Activated CD8-positive, alpha-beta T cell treated with anti-CD3 and anti-CD28 coated beads for 36 hours (primary cell): Measurements from ENCODE around the gene NUDT3. TPM values are rescaled to one million over a fixed set of nuclear protein-coding genes. Genes with fewer than 3 reads are reported as not detected.

ENCODE experiments used
- ATAC-seq: fragments of 200-7000 bp; cut with Tn5 transposase; one replicate; pipeline ENCODE4 v1.10.0; 2021; ENCODE audit warnings: mild to moderate bottlenecking, moderate library complexity
- CTCF ChIA-PET: fragments of 350-600 bp; sonication (Branson Sonifier 250); formaldehyde crosslinking; loops from one replicate; lab custom pipeline; 2021; ENCODE audit warnings: antibody characterized with exemption; lab: Charles Lee
- POLR2A ChIA-PET: fragments of 350-600 bp; sonication (Branson Sonifier 250); formaldehyde crosslinking; loops from one replicate; lab custom pipeline; 2021; ENCODE audit warnings: antibody characterized with exemption; lab: Charles Lee
- DNase-seq: peaks from one replicate; pipeline ENCODE4 v3.0.0-alpha.2; 2020
- H3K27ac Mint-ChIP-seq: one replicate; pipeline ENCODE4 v1.8.0; 2021; ENCODE audit warnings: mild to moderate bottlenecking, mixed read lengths
- H3K27me3 Mint-ChIP-seq: one replicate; pipeline ENCODE4 v1.8.0; 2021; ENCODE audit warnings: mixed read lengths
- H3K36me3 Mint-ChIP-seq: one replicate; pipeline ENCODE4 v1.8.0; 2021; ENCODE audit warnings: low read depth, mixed read lengths
- H3K4me1 Mint-ChIP-seq: one replicate; pipeline ENCODE4 v1.8.0; 2021; ENCODE audit warnings: low read depth, mixed read lengths
- H3K4me3 Mint-ChIP-seq: one replicate; pipeline ENCODE4 v1.8.0; 2021; ENCODE audit warnings: mild to moderate bottlenecking, moderate library complexity, mixed read lengths
- H3K9me3 Mint-ChIP-seq: one replicate; pipeline ENCODE4 v1.8.0; 2021; ENCODE audit warnings: mixed read lengths
- CTCF ChIP-seq: fragments of 200-600 bp; IDR thresholded peaks from one replicate; pipeline ENCODE4 v1.8.0; 2022; ENCODE audit warnings: antibody characterized with exemption, mild to moderate bottlenecking
- intact Hi-C: fragments of 100-400 bp; cut with micrococcal nuclease; formaldehyde crosslinking; loops from one replicate; pipeline ENCODE4 v1.10.0; 2022
- total RNA-seq, 2 experiments: library from RNA; stranded (reverse); gene quantifications; one replicate each; pipeline ENCODE4 v1.2.3, GENCODE V29; 2021

Gene NUDT3
- total RNA-seq, 2 experiments from 2014 or later: 15.0 to 15.2 TPM

GRCh38 chr6:34321821-34322220, 70.6 kb downstream of the NUDT3 start:
- H3K4me1 Mint-ChIP-seq: peaks cover 22% of the 10 kb centered on the region
- H3K9me3 Mint-ChIP-seq: no peaks in the 10 kb centered on the region
- no peak for TF ChIP-seq CTCF
- no peak for DNase-seq
- peaks cover 7% of the 10 kb centered on the region for H3K36me3 Mint-ChIP-seq
- no peak for ATAC-seq
- no peak overlapping the region for H3K27ac Mint-ChIP-seq
- POLR2A ChIA-PET: no interaction called here
- H3K27me3 Mint-ChIP-seq: no peaks in the 10 kb centered on the region
- intact Hi-C loops: no loop called here
- CTCF ChIA-PET: no interaction called here
- H3K4me3 Mint-ChIP-seq: no peak overlapping the region

GRCh38 chr6:34319471-34319885, 73.0 kb downstream of the NUDT3 start:
- H3K4me3 Mint-ChIP-seq: no peak overlapping the region
- H3K9me3 Mint-ChIP-seq: no peaks in the 10 kb centered on the region
- no peak overlapping the region for H3K27ac Mint-ChIP-seq
- TF ChIP-seq CTCF: no peak
- H3K36me3 Mint-ChIP-seq: peaks cover 7% of the 10 kb centered on the region
- no peak for DNase-seq
- ChIA-PET POLR2A (no interaction called here), CTCF (no interaction called here)
- ATAC-seq: no peak
- H3K27me3 Mint-ChIP-seq: no peaks in the 10 kb centered on the region
- peaks cover 43% of the 10 kb centered on the region for H3K4me1 Mint-ChIP-seq
- intact Hi-C loops: no loop called here

GRCh38 chr6:34318499-34319470, 73.7 kb downstream of the NUDT3 start:
- POLR2A ChIA-PET: interaction anchor here (1.5 kb wide), 1 partner anchor 14 kb away, joined by 3 read pairs; no protein-coding TSS in a partner anchor
- Mint-ChIP-seq H3K4me3 (no peak overlapping the region), H3K9me3 (no peaks in the 10 kb centered on the region), H3K36me3 (peaks cover 7% of the 10 kb centered on the region), H3K27me3 (no peaks in the 10 kb centered on the region), H3K27ac (no peak overlapping the region), H3K4me1 (peaks cover 43% of the 10 kb centered on the region)
- ATAC-seq: no peak
- TF ChIP-seq CTCF: no peak
- CTCF ChIA-PET: no interaction called here
- no peak for DNase-seq
- intact Hi-C loops: no loop called here

- ATAC-seq (no peak), DNase-seq (no peak)
- Mint-ChIP-seq H3K27me3 (no peaks in the 10 kb centered on the region), H3K9me3 (no peaks in the 10 kb centered on the region), H3K27ac (no peak overlapping the region), H3K4me1 (peaks cover 47% of the 10 kb centered on the region), H3K36me3 (peaks cover 6% of the 10 kb centered on the region), H3K4me3 (no peak overlapping the region)
- no peak for TF ChIP-seq CTCF
- POLR2A ChIA-PET: interaction anchor here (1.5 kb wide), 1 partner anchor 15 kb away, joined by 3 read pairs; no protein-coding TSS in a partner anchor
- CTCF ChIA-PET: no interaction called here
- intact Hi-C loops: no loop called here
These were observed 74.5 kb downstream of the NUDT3 start for GRCh38 chr6:34317882-34318498.

- CTCF ChIA-PET: no interaction called here
- no peak for TF ChIP-seq CTCF
- intact Hi-C loops: no loop called here
- Mint-ChIP-seq H3K27ac (no peak overlapping the region), H3K36me3 (no peaks in the 10 kb centered on the region), H3K4me3 (no peak overlapping the region), H3K9me3 (no peaks in the 10 kb centered on the region), H3K4me1 (peaks cover 47% of the 10 kb centered on the region), H3K27me3 (no peaks in the 10 kb centered on the region)
- POLR2A ChIA-PET: interaction anchor here (1.5 kb wide), 1 partner anchor 16 kb away, joined by 3 read pairs; no protein-coding TSS in a partner anchor
- no peak for DNase-seq
- peak; percentile 38 for ATAC-seq
These were observed 75.3 kb downstream of the NUDT3 start for GRCh38 chr6:34317172-34317477.
